ENCODE data around the gene NCBP3.
"Not testable (repeated sequence)": the region's sequence is repeated elsewhere in the genome, so short reads cannot be mapped to it uniquely, and the experiment has no call there.

The NCBP3 gene

GRCh38 chr17:3882276-3882675 lies 36.2 kb upstream of the NCBP3 start:
- DNase-seq (ENCODE audit: low read depth, low spot score) = no peak

GRCh38 chr17:3880983-3881382 lies 34.9 kb upstream of the NCBP3 start:
- DNase-seq (ENCODE audit: low read depth, low spot score) = no peak

GRCh38 chr17:3879591-3880417 lies 33.8 kb upstream of the NCBP3 start:
- no peak for DNase-seq (ENCODE audit: low read depth, low spot score)

GRCh38 chr17:3879186-3879585 lies 33.1 kb upstream of the NCBP3 start:
- peak; percentile 74 for DNase-seq (ENCODE audit: low read depth, low spot score)

- DNase-seq (ENCODE audit: low read depth, low spot score) = no peak
Measured at GRCh38 chr17:3877220-3877619, 31.2 kb upstream of the NCBP3 start.

GRCh38 chr17:3875317-3875716 lies 29.3 kb upstream of the NCBP3 start:
- no peak for DNase-seq (ENCODE audit: low read depth, low spot score)

GRCh38 chr17:3873862-3874261 lies 27.8 kb upstream of the NCBP3 start:
- no peak for DNase-seq (ENCODE audit: low read depth, low spot score)

- peak; percentile 60 for DNase-seq (ENCODE audit: low read depth, low spot score)
Measured at GRCh38 chr17:3870871-3871306, 24.8 kb upstream of the NCBP3 start.

GRCh38 chr17:3867606-3868005 lies 21.6 kb upstream of the NCBP3 start:
- DNase-seq (ENCODE audit: low read depth, low spot score) = no peak

GRCh38 chr17:3867106-3867505 lies 21.1 kb upstream of the NCBP3 start:
- DNase-seq (ENCODE audit: low read depth, low spot score) = no peak

- DNase-seq (ENCODE audit: low read depth, low spot score) = no peak
Measured at GRCh38 chr17:3866276-3866675, 20.2 kb upstream of the NCBP3 start.

- DNase-seq (ENCODE audit: low read depth, low spot score) = peak; percentile 64
Measured at GRCh38 chr17:3865176-3865575, 19.1 kb upstream of the NCBP3 start.

GRCh38 chr17:3864534-3864933 lies 18.5 kb upstream of the NCBP3 start:
- no peak for DNase-seq (ENCODE audit: low read depth, low spot score)

- DNase-seq (ENCODE audit: low read depth, low spot score) = no peak
Measured at GRCh38 chr17:3861761-3862681, 16.0 kb upstream of the NCBP3 start.

GRCh38 chr17:3860939-3861700 lies 15.1 kb upstream of the NCBP3 start:
- DNase-seq (ENCODE audit: low read depth, low spot score) = no peak

- no peak for DNase-seq (ENCODE audit: low read depth, low spot score)
Measured at GRCh38 chr17:3859940-3860339, 13.9 kb upstream of the NCBP3 start.

GRCh38 chr17:3857261-3858105 lies 11.4 kb upstream of the NCBP3 start:
- no peak for DNase-seq (ENCODE audit: low read depth, low spot score)

- DNase-seq (ENCODE audit: low read depth, low spot score) = not testable (repeated sequence)
Measured at GRCh38 chr17:3854204-3854603, 8.2 kb upstream of the NCBP3 start.

GRCh38 chr17:3852561-3852960 lies 6.5 kb upstream of the NCBP3 start:
- DNase-seq (ENCODE audit: low read depth, low spot score) = no peak

GRCh38 chr17:3851461-3852100 lies 5.5 kb upstream of the NCBP3 start:
- DNase-seq (ENCODE audit: low read depth, low spot score) = no peak
